Kidney (tissue), 14 donors: ENCODE measurements around the gene RNF207. TPM values are rescaled to one million over a fixed set of nuclear protein-coding genes. Genes with fewer than 3 reads are reported as not detected.

ENCODE experiments used
- DNase-seq, 5 donors: peaks; one replicate each; pipeline ENCODE4 v3.0.0-alpha.2; 2013 to 2020
- FAIRE-seq: peaks from 2 replicates; lab custom pipeline; 2012; peaks lifted over from hg19 to GRCh38; lab: Jason Lieb, UNC
- H3K27ac ChIP-seq, 2 donors: one replicate each; pipeline ENCODE4 v1.7.0; 2013; ENCODE audit warnings: low read depth in 2 of 2, low read length in 2 of 2, inconsistent platforms in 1 of 2
- H3K27me3 ChIP-seq: one replicate; pipeline ENCODE4 v1.7.1; 2013; ENCODE audit warnings: low read length, inconsistent platforms; ENCODE audit not compliant: control insufficient read depth, insufficient read depth
- H3K36me3 ChIP-seq, 3 donors: one replicate each; pipeline versions ENCODE4 v1.7.0 to v1.7.1; 2013; ENCODE audit warnings: low read length in 3 of 3, control low read depth in 1 of 3, inconsistent platforms in 1 of 3; ENCODE audit not compliant: insufficient read depth in 3 of 3, control insufficient read depth in 2 of 3
- H3K4me1 ChIP-seq, 3 donors: one replicate each; pipeline versions ENCODE4 v1.7.0 to v1.7.1; 2013; ENCODE audit warnings: low read length in 3 of 3, inconsistent platforms in 1 of 3, low read depth in 1 of 3; ENCODE audit not compliant: control insufficient read depth in 2 of 3, insufficient read depth in 2 of 3
- H3K4me3 ChIP-seq, 3 donors: one replicate each; pipeline versions ENCODE4 v1.7.0 to v1.8.1; 2013; ENCODE audit warnings: low read length in 3 of 3, control low read depth in 1 of 3, inconsistent platforms in 1 of 3
- H3K9ac ChIP-seq, 3 donors: one replicate each; pipeline versions ENCODE4 v1.7.0 to v1.7.1; 2013; ENCODE audit warnings: low read length in 3 of 3, control low read depth in 1 of 3, inconsistent platforms in 1 of 3
- H3K9me3 ChIP-seq, 3 donors: one replicate each; pipeline versions ENCODE4 v1.7.0 to v1.7.1; 2013; ENCODE audit warnings: low read length in 3 of 3, control low read depth in 1 of 3, inconsistent platforms in 1 of 3; ENCODE audit not compliant: control insufficient read depth in 2 of 3, insufficient read depth in 1 of 3
- intact Hi-C: fragments of 100-400 bp; cut with DNase I; formaldehyde crosslinking; loops from one replicate; pipeline ENCODE4 v1.11.1; 2022
- polyA plus RNA-seq: library from polyadenylated mRNA; stranded (reverse); fragments of 350-450 nt; fragmentation: Illumina TruSeq; extraction: RNeasy Lipid Tissue Mini Kit (QIAGEN cat#74804); gene quantifications from one replicate; pipeline ENCODE4 v1.2.3, GENCODE V29; 2014; ENCODE audit warnings: low read depth, low replicate concordance; ENCODE audit not compliant: insufficient read depth
- total RNA-seq: library from RNA; stranded (reverse); fragmentation: NEBNext Ultra II Directional; extraction: Animal tissue kit (Norgen Biotek cat#: 25700); gene quantifications from one replicate; pipeline ENCODE4 v1.2.1, GENCODE V29; 2021
- TF ChIP-seq, protein P1 (sequence below): IDR thresholded peaks from 3 replicates; pipeline ENCODE4 v1.5.1; 2012; ENCODE audit warnings: mild to moderate bottlenecking, moderate library complexity, borderline replicate concordance; ENCODE audit not compliant: insufficient read depth; ENCODE audit errors: extremely low read depth
- donor health status: control.
- donor health status: control.
- donor health status: control.
- donor health status: control.
- donor health status: control.
- donor health status: DM: yes; HTN: yes; CAD: no.
- donor health status: Normal renal cell carcinoma (clear cell type).

Gene RNF207
- total and polyA plus RNA-seq, 2 donors from 2014 or later = 7.7 to 43.6 TPM

DNA sequence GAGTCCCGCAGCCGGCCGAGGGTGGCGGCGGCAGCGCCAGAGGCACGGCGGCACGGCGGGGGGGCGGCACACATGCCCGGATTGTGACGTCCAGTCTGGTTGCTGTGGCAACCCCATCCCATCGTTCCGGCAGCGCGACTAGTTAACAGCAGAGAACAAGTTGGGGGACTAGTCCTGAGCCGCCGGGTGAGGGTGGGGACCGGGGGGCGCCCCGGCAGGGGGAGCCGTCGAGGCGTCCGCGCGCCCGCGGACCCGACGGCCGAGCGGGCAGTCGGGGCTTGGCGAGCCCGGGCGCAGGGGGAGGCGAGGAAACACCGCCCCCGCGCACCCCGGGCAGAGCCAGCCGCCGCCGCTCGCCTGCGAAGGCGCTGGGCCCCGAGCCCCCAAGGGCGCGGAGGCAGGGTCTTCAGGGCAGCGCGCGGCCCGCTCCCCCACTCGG, 25.6 kb upstream of the RNF207 start, which contains the start of gene CHD5:
Gene CHD5 (minus strand): TSS at position 54 of the 439 bp plus-strand sequence. CDS start 298 bp downstream, outside the sequence.
- H3K27ac ChIP-seq = no peak within 1 kb of the TSS
- DNase-seq (peak in 1 of 5 donors; percentile 73), FAIRE-seq (no peak)
- intact Hi-C loops = no loop called here
- H3K4me3 ChIP-seq = no peak within 1 kb of the TSS
- peaks cover 33% of the 10 kb centered on the region for H3K27me3 ChIP-seq
- no peaks in the 10 kb centered on the region for H3K36me3 ChIP-seq
- no peaks in the 10 kb centered on the region for H3K9me3 ChIP-seq
- no peak within 1 kb of the TSS for H3K9ac ChIP-seq
- peaks cover 0 to 6% (median 0%) of the 10 kb centered on the region in 3 donors for H3K4me1 ChIP-seq
- TF ChIP-seq, protein P1, sequence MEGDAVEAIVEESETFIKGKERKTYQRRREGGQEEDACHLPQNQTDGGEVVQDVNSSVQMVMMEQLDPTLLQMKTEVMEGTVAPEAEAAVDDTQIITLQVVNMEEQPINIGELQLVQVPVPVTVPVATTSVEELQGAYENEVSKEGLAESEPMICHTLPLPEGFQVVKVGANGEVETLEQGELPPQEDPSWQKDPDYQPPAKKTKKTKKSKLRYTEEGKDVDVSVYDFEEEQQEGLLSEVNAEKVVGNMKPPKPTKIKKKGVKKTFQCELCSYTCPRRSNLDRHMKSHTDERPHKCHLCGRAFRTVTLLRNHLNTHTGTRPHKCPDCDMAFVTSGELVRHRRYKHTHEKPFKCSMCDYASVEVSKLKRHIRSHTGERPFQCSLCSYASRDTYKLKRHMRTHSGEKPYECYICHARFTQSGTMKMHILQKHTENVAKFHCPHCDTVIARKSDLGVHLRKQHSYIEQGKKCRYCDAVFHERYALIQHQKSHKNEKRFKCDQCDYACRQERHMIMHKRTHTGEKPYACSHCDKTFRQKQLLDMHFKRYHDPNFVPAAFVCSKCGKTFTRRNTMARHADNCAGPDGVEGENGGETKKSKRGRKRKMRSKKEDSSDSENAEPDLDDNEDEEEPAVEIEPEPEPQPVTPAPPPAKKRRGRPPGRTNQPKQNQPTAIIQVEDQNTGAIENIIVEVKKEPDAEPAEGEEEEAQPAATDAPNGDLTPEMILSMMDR = no peak

DNA sequence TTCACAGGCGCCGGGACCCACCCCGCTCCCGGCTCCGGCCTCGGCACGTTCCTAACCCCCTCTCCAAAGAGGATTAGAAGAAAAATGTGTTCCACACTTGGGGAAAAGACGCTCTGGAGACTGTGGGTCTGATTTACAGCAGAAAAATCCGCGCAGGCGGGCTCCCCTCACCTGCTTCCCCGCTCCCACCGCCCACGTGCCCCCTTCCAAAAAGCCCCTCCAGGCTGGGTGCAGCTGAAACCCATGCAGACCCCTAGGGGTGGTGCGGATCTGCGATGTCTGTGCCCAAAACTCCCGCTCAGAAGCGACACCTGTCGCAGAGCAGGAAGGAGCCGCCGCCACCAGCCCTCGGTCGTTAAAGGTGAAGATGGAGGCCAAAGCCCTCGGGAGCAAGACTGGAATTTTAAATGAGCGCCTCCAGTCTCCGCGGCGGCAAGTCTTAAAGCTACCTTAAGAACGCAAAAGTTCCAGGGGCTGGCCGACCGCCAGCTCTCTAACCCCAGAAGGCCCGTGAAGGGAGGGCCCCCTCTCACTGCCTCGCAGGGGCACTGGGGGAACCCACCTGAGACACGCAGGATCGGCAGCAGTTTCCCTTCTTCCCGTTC, 25.1 kb upstream of the RNF207 start:
- intact Hi-C loops = no loop called here
- H3K4me1 ChIP-seq = peaks cover 0 to 6% (median 0%) of the 10 kb centered on the region in 3 donors

DNA sequence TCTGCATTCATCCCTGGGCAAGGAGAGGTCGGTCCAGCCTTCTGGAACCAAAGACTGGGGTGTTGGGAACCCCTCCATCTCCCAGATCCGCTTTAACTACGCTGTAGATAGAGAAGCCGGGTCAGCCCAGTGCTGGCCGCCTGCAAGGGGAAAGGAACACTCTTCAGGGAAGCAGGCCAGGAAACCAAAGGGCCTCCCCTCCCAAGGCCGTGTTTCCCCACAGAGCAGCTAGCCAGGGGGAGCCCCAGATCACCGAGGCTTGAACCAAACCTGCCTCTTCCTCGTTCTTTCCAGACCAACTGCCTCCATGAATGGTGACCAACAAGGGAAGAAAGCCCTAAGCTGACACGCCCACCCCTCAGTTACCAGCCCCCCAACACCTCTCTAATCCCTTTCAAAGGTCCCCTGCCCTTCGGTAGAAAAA, 24.6 kb upstream of the RNF207 start:
- Histone ChIP-seq H3K27ac (no peak overlapping the region), H3K27me3 (peaks cover 24% of the 10 kb centered on the region), H3K9me3 (no peaks in the 10 kb centered on the region), H3K9ac (no peak overlapping the region), H3K36me3 (peaks cover 0 to 7% (median 0%) of the 10 kb centered on the region in 3 donors), H3K4me1 (peaks cover 0 to 6% (median 0%) of the 10 kb centered on the region in 3 donors), H3K4me3 (no peak overlapping the region)
- DNase-seq (peak in 1 of 5 donors; percentile 73), FAIRE-seq (no peak)
- TF ChIP-seq, protein P1 = no peak
- intact Hi-C loops = no loop called here

More for the DNA sequence above, 25.1 kb upstream of the RNF207 start:
- H3K4me3 ChIP-seq = no peak overlapping the region
- DNase-seq (peak in 1 of 5 donors; percentile 58), FAIRE-seq (no peak)
- H3K27ac ChIP-seq = no peak overlapping the region
- H3K27me3 ChIP-seq = peaks cover 28% of the 10 kb centered on the region
- peaks cover 0 to 5% (median 0%) of the 10 kb centered on the region in 3 donors for H3K36me3 ChIP-seq
- TF ChIP-seq, protein P1 = no peak
- H3K9ac ChIP-seq = no peak overlapping the region
- no peaks in the 10 kb centered on the region for H3K9me3 ChIP-seq
